ENCODE results near the gene NRXN3.

NRXN3 gene

GRCh38 chr14:79749065-79749464 lies 1578.9 kb downstream of the NRXN3 start (continued):
- TF ChIP-seq ZBTB8A (tag by site-specific recombination; IDR thresholded peaks at IDR 0.05) (no peak), ZBTB11 (tag by site-specific recombination; conservative IDR thresholded peaks at IDR 0.05; ENCODE audit: low read depth) (no peak), ZNF223 (tag by site-specific recombination; IDR thresholded peaks at IDR 0.05) (no peak), ZNF433 (tag by site-specific recombination; IDR thresholded peaks at IDR 0.05; ENCODE audit: low read depth) (no peak), ZNF302 (tag by site-specific recombination; IDR thresholded peaks at IDR 0.05; ENCODE audit: low read depth) (no peak), SP2 (tag by site-specific recombination; IDR thresholded peaks at IDR 0.05) (no peak), ZNF350 (tag by site-specific recombination; IDR thresholded peaks at IDR 0.05) (no peak)
- TF ChIP-seq, protein P1, sequence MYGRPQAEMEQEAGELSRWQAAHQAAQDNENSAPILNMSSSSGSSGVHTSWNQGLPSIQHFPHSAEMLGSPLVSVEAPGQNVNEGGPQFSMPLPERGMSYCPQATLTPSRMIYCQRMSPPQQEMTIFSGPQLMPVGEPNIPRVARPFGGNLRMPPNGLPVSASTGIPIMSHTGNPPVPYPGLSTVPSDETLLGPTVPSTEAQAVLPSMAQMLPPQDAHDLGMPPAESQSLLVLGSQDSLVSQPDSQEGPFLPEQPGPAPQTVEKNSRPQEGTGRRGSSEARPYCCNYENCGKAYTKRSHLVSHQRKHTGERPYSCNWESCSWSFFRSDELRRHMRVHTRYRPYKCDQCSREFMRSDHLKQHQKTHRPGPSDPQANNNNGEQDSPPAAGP (tag by site-specific recombination; IDR thresholded peaks at IDR 0.05), result no peak

GRCh38 chr14:79758985-79759384 lies 1588.8 kb downstream of the NRXN3 start:
- H3K9me3 ChIP-seq (ENCODE audit: control insufficient read depth, insufficient read depth, low read depth, low read length), result no peaks in the 10 kb centered on the region
- ChIA-PET POLR2A (no interaction called here), CTCF (no interaction called here)
- H3K36me3 ChIP-seq (ENCODE audit: control insufficient read depth in 2 of 2, insufficient read depth in 1 of 2, low read length in 2 of 2), result no peaks in the 10 kb centered on the region
- peaks cover under 1% of the 10 kb centered on the region; the same call in 1 of the 2 replicates for H3K4me1 ChIP-seq (ENCODE audit: control insufficient read depth, insufficient read depth, low read length)
- no peak for TF ChIP-seq SCRT2 (tag by site-specific recombination; IDR thresholded peaks at IDR 0.05)
- H3K4me3 ChIP-seq (ENCODE audit: low read depth, low read length), result no peak overlapping the region
- H3K27ac ChIP-seq (ENCODE audit: extremely low read depth, low read depth, low read length), result no peak overlapping the region

DNA sequence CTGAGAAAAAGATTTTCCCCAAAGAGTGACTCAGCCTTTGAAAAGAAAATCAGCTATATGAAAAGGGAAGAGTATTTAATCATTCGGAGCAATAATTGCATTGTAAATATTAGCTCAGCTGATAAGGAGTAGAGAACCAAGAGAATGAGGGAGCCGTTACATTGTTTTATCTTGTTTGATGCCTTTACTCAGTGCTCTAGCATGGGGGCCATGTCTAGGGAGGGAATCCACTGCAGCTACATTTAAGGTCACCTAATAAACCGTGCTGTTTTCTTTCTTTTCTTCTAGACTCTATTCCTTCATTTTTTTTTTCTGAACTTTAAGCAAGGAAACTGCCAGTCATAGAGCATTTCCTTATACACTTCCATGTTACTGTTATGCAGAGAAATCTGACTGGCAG lies 1594.2 kb downstream of the NRXN3 start:
- Histone ChIP-seq H3K4me1 (ENCODE audit: control insufficient read depth, insufficient read depth, low read length) (peaks cover 5% of the 10 kb centered on the region; the same call in 1 of the 2 replicates), H3K36me3 (ENCODE audit: control insufficient read depth in 2 of 2, insufficient read depth in 1 of 2, low read length in 2 of 2) (no peaks in the 10 kb centered on the region), H3K27ac (ENCODE audit: extremely low read depth, low read depth, low read length) (no peak overlapping the region), H3K4me3 (ENCODE audit: low read depth, low read length) (no peak overlapping the region), H3K9me3 (ENCODE audit: control insufficient read depth, insufficient read depth, low read depth, low read length) (no peaks in the 10 kb centered on the region)
- TF ChIP-seq ZNF292 (tag by site-specific recombination; IDR thresholded peaks at IDR 0.05; ENCODE audit: borderline replicate concordance, low read depth), result no peak
- no peak for TF ChIP-seq ZNF510 (tag by site-specific recombination; IDR thresholded peaks at IDR 0.05; ENCODE audit: insufficient replicate concordance)
- TF ChIP-seq, protein P2, sequence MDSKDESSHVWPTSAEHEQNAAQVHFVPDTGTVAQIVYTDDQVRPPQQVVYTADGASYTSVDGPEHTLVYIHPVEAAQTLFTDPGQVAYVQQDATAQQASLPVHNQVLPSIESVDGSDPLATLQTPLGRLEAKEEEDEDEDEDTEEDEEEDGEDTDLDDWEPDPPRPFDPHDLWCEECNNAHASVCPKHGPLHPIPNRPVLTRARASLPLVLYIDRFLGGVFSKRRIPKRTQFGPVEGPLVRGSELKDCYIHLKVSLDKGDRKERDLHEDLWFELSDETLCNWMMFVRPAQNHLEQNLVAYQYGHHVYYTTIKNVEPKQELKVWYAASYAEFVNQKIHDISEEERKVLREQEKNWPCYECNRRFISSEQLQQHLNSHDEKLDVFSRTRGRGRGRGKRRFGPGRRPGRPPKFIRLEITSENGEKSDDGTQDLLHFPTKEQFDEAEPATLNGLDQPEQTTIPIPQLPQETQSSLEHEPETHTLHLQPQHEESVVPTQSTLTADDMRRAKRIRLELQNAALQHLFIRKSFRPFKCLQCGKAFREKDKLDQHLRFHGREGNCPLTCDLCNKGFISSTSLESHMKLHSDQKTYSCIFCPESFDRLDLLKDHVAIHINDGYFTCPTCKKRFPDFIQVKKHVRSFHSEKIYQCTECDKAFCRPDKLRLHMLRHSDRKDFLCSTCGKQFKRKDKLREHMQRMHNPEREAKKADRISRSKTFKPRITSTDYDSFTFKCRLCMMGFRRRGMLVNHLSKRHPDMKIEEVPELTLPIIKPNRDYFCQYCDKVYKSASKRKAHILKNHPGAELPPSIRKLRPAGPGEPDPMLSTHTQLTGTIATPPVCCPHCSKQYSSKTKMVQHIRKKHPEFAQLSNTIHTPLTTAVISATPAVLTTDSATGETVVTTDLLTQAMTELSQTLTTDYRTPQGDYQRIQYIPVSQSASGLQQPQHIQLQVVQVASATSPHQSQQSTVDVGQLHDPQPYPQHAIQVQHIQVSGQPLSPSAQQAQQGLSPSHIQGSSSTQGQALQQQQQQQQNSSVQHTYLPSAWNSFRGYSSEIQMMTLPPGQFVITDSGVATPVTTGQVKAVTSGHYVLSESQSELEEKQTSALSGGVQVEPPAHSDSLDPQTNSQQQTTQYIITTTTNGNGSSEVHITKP (tag by site-specific recombination; IDR thresholded peaks at IDR 0.05), result no peak
- no peak for TF ChIP-seq ZNF544 (tag by site-specific recombination; IDR thresholded peaks at IDR 0.05)
- TF ChIP-seq GLIS2 (tag by site-specific recombination; IDR thresholded peaks at IDR 0.05), result no peak
- TF ChIP-seq, protein P3, sequence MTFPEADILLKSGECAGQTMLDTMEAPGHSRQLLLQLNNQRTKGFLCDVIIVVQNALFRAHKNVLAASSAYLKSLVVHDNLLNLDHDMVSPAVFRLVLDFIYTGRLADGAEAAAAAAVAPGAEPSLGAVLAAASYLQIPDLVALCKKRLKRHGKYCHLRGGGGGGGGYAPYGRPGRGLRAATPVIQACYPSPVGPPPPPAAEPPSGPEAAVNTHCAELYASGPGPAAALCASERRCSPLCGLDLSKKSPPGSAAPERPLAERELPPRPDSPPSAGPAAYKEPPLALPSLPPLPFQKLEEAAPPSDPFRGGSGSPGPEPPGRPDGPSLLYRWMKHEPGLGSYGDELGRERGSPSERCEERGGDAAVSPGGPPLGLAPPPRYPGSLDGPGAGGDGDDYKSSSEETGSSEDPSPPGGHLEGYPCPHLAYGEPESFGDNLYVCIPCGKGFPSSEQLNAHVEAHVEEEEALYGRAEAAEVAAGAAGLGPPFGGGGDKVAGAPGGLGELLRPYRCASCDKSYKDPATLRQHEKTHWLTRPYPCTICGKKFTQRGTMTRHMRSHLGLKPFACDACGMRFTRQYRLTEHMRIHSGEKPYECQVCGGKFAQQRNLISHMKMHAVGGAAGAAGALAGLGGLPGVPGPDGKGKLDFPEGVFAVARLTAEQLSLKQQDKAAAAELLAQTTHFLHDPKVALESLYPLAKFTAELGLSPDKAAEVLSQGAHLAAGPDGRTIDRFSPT (tag by site-specific recombination; IDR thresholded peaks at IDR 0.05), result no peak
- no peak for TF ChIP-seq ZNF112 (tag by site-specific recombination; IDR thresholded peaks at IDR 0.05)
- CTCF ChIA-PET, result interaction anchor here (0.6 kb wide), 2 partner anchors 15 to 16 kb away, joined by 3 to 4 read pairs; no protein-coding TSS in a partner anchor
- POLR2A ChIA-PET, result no interaction called here
